GM18858 (cell line): ENCODE results near the gene ABLIM1.
A peak's percentile ranks its signal among the peaks of the same experiment; 100 is the strongest.

Source experiments
- ATAC-seq: cut with Tn5 transposase; IDR thresholded peaks from one replicate; pipeline ENCODE4 v1.9.1; 2021; ENCODE audit not compliant: unreplicated experiment

Gene ABLIM1

DNA sequence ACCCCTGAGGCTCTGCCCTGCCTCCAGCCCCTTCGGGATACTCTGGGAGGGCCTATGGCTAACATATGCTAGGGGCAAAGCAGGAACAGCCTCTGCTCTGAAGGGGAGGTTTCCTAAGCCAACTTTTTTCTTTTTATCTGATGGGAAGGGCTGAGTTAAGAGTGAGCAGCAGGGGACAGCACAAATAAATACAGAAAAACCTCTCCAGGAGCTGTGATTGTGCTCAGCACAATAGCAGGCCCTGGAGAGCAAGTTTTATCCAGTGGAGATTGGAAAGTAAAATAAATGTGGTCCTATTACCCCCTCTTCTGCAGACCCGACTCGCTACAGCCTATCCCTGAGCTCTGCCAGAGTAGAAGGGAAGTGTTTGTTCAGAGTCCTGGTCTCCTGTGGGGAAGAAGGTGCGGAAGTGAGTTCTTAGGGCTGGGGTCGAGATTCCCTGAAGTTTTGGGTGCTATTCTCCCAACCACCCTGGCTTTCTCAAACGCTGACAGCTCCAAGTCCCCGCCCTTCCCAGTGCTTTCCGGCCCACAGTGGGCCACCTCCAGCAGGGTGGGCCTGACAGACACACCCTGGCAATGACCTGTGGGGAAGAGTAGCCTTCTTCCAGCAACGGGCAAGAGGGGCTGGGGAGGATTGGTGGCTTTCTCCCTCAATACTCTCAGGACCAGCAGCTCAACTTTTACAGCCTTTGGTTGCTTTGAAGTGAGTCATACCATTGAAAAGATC lies 230.8 kb downstream of the ABLIM1 start:
- ATAC-seq = no peak

GRCh38 chr10:114426476-114426875 lies 231.6 kb downstream of the ABLIM1 start:
- ATAC-seq = no peak

DNA sequence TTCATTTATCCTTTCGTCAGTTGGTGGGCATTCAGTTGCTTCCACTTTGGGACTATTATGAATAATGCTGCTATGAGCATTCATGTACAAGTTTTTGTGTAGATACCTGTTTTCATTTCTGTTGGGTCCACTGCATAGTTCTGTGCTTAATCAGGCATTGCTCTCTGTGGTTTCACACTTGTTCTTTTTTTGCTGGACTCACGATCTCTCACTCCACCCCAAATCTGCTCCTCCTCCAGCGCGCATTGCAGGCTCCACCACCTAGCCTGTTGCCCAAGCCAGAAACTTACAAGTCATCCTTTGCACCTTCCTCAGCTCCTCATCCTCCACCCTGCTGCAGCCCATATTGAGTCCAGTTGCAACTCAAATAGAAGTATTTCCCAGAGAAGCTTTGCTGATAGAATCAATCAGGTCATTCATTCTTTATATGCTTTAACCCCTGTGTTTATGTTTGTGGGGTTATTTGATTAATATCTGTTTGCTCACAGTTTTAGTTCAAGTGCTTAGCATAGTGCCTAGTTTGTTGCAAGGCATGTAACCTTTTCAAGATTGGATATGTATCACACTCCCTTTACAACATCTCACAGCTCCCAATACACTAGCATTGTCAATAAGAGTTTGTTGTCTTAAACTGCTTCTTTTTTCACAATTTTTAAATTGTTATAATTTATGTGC lies 237.1 kb downstream of the ABLIM1 start:
- ATAC-seq = peak; percentile 57

- ATAC-seq = no peak
These were observed 240.0 kb downstream of the ABLIM1 start for GRCh38 chr10:114418109-114418508.

- no peak for ATAC-seq
These were observed 244.9 kb downstream of the ABLIM1 start for GRCh38 chr10:114412907-114413797.

DNA sequence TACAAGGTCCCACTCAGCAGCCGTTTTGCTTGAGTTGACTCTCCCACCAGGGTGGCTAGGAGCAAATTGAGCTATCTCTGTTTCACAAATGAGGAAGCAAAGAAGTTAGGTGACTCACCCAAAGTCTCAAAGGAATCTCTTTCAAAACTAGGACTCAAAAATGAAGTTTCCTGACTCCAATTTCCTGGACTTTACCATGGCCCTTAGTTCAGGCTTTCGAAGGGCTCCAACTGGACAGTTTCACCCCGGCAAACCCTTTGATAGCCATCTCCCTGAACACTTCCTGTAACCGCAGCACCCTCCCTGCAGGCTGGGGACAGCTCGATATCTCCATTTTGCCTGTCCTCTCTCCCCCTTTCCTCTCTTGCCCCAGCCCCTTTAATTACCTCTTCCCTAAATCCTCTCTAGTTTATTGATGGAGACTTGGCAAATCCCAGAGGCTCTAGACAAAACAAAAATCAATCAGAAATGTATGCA lies 249.1 kb downstream of the ABLIM1 start:
- no peak for ATAC-seq

DNA sequence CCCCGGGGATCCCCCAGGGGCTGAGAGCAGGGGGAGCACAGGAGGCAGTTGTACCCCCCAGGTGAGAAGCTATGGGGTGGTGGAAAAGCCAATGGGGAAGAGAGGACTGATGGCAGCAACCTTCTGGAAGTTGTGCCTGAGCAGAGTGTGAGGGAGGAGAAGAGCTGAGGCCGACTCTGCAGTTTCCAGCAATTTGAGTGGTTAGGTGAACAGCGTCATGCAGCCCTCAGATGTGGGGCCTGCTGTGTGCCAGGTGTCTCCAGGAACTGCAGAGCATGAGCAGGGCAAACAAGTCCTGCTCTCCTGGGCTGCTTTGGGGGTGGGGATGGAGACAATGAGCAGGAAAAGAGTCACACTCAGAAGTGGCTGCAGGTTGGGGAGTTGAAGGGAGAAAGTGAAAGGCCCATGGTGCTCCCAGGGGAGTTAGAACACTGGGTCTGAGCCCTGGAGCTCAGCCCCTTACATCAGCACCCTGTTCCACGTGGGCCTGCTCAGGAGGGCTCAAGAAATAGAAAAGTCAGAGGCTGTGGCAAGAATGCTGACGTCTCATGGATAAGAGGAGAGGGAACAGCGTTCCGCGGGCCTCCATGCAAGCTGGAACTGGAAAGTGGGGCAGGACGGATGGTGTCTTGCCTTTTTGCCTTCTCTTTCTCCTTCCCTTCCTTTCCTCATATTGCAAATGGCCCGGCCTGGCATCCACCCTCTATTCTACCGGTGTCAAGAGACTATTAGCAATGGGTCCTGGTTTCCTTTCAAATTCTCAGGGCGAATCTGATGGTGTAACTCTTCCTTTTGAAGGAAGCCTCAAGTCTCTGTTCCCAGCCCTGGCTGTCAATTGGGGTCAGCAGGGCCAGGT lies 249.7 kb downstream of the ABLIM1 start:
- ATAC-seq = no peak

DNA sequence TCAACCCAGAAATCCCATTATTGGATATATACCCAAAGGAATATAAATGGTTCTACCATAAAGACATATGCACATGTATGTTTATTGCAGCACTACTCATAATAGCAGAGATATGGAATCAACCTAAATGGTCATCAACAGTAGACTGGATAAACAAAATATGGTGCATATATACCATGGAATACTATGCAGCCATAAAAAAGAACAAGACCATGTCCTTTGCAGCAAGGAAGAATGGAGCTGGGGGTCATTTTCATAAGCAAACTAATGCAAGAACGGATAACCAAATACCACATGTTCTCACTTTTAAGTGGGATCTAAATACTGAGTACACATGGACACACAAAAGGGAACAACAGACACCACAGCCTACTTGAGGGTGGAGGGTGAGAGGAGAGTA lies 251.6 kb downstream of the ABLIM1 start:
- ATAC-seq = no peak

DNA sequence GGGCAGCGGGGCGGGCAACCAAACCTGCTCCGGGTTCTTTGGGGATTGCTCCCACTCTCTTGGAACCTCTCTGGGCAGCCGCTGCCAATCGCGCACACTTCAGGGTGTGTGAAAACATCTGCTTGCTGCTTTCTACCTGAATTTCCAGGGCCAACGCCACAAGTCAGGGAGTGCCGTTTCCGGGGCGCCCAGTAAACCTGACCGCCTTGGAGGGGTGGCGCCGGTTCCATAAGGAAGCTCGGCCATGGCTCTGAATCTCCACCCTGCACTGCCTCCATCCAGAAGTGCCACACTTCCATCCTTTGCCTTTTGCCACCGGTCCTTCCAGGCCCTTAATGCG lies 253.1 kb downstream of the ABLIM1 start:
- ATAC-seq = no peak

DNA sequence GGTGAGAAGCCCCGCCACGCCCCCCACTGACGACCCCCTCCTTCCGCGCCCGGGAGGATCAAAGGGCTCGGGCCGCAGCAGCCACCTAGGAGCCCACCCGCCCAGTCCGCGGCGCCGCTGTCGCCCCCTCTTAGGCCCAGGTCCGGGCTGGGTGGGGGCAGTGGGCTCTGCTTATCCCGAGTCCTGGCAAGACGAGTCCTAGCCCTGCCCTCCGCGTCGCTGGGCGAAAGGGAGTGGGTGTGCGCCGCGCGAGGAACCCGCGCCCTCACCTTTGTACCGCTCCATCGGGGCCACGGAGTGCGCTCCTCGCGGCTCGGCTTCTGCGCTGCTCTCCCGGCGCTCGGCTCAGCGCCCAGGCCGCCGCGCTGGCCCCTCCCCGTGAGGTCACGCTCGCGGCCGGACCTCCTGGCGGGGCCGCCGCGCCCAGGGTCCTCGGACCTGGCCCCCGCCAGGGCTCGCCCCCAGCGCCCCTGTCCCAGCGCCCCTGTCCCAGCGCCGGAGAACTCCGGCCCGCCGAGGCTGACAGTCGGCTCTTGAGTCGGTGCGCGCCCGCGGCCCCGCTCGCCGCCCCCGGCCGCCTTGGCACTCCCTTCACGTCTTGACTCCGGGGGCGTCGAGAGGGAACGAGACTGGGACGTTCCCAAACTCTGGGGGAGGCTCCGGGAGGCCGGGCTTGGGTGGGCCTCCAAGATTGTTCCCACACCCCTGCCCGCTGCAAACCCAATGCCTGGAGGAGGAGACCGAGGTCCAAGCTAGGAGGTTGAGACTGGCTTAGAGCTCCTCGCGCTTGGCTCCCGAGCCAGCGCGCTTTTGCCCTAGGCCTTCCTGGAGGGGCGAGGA lies 253.7 kb downstream of the ABLIM1 start, which contains the start of gene AFAP1L2:
Gene AFAP1L2, minus strand, starts transcription at position 332 of the 840 bp plus-strand sequence. Its CDS starts 47 bp downstream, at position 285.
- no peak for ATAC-seq

GRCh38 chr10:114403541-114404161 lies 254.4 kb downstream of the ABLIM1 start:
- ATAC-seq = no peak

DNA sequence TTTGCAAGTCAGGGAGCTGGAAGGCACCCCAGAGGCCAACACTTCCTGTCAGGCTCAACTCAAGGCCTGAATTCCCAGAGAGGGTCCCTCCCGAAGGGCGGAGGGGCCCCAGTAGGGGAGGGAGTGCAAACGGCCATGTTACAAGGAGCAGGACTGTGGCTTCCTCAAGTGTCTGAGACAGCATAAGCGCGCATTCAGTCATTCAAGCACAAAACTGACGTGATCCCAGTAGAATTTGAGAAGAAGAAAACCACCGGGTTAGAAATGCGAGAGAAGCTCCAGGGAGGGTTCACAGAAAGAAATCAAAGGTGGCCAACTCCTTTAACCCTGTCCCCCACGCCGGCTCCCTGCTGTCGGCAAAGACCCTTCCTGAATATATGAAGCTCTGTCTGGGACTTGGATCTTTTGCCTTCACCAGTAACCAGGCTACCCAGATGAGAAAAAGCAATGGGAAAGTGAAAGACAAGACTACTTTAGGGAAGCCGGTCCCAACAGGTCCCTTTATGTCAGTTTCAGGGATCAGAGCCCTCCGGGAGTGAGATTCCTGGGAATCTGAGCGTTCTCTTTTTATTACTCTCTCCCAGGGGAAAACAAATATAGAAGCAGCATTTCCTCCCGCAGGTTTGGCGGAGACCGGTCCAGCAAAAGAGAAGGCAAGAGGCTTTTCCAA lies 255.1 kb downstream of the ABLIM1 start:
- no peak for ATAC-seq

- no peak for ATAC-seq
These were observed 255.8 kb downstream of the ABLIM1 start for GRCh38 chr10:114402233-114402632.

DNA sequence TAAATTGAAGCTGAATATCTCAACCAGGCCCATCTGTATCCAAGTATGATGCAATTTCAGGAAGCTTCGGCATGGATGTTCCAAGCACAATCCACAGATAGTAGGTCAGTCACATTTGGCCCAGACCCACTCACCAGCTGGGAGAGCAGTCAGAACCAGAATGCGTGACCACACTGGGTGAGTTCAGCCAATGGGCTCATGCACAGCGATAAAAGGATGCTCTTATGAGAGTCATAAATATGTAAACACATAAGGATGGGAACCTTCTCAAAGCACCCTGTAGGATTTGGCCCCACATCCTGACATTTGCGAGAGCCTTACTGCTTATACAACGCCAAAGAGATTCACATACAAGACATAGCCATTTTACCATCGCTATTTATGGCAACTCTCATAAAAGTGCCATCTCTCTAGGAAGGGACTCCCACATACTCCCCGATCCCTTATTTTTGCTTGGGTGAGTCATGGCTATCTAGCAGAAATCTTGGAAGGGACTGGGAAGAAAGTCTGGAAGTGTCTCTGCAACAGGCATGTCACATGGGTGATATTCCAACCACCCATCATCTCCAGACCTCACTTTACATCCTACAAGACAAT lies 256.8 kb downstream of the ABLIM1 start:
- ATAC-seq = no peak

DNA sequence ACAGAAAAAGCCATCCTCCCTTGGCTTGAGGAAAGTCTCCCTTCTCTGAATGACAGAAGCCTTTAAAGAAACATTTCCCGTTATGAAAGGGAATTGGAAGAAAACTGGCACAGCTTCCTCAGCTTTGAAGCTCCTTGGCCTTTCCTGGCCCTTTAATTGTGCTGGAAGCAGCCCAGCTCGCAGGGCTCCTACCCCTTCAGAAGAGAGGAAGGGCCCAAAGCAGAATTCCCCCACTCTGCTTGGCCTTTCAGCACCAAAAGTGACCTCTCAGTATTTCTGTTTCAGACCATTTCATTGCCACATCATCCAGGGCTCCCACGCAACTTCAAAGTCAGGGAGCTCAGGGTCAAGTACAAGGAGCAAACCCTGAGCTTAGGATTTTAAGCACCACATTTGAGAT lies 258.0 kb downstream of the ABLIM1 start:
- no peak for ATAC-seq

DNA sequence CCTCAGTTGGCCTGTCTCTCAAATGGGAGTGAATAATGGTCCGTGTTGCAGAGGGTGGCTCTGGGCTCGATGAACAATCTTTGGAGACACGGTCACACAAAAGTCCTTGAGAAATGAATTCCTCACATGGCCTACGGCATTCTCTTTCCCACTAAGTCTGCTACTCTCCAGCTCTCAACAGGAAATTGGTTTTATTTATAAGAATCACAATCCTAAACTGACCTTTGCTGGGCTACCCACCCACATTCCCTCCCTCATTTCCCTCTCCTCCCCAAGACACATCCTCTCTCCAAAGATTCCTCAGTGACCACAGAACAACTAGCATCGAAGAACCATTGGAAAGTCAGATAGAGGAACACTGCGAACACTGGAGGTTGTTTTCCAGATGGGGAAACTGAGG lies 258.5 kb downstream of the ABLIM1 start:
- ATAC-seq = no peak

GRCh38 chr10:114398587-114399331 lies 259.3 kb downstream of the ABLIM1 start:
- no peak for ATAC-seq
